Measurements from ENCODE around the gene ZNF512.

GRCh38 chr2:27549303-27549702, 33.5 kb upstream of the ZNF512 start:
- TF ChIP-seq CTCF (IDR thresholded peaks at IDR 0.05): no peak
- no peak for TF ChIP-seq POLR2AphosphoS5 (IDR thresholded peaks at IDR 0.05)

Data from upper lobe of left lung (tissue), 4 donors.